HepG2 (cell line): Measurements from ENCODE around the gene CNTN4. TPM values are rescaled to one million over a fixed set of nuclear protein-coding genes. Genes with fewer than 3 reads are reported as not detected.

Experiments used
- ATAC-seq: fragments of 200-7000 bp; cut with Tn5 transposase; 3 replicates; pipeline ENCODE4 v1.9.1; 2020; ENCODE audit warnings: mild to moderate bottlenecking, moderate library complexity
- BruUV-seq: library from RNA; stranded (reverse); fragments of 400-500 nt; replicated peaks from 2 replicates; lab custom pipeline; 2021; lab: Mats Ljungman, UMichigan
- CTCF ChIA-PET: fragments of 300-600 bp; formaldehyde crosslinking; extraction: SDS; loops from one replicate; lab custom pipeline; 2021; ENCODE audit warnings: low total read pairs, inconsistent platforms, low intra/inter-chr PET ratio; lab: Yijun Ruan, JAX
- POLR2A ChIA-PET: fragments of 350-600 bp; sonication (Branson Sonifier 250); formaldehyde crosslinking; loops from one replicate; lab custom pipeline; 2020; ENCODE audit warnings: antibody characterized with exemption, inconsistent platforms; lab: Yijun Ruan, JAX
- DNase-seq: peaks from one replicate; pipeline ENCODE4 v3.0.0-alpha.2; 2015; ENCODE audit warnings: low spot score
- FAIRE-seq: peaks from 3 replicates; lab custom pipeline; 2011; peaks lifted over from hg19 to GRCh38; lab: Jason Lieb, UNC
- H2AFZ ChIP-seq: one replicate; pipeline ENCODE4 v1.6.1; 2011; ENCODE audit warnings: low read length, inconsistent platforms
- H3K27ac ChIP-seq: fragments of 300-600 bp; 3 replicates; pipeline ENCODE4 v1.8.0; 2011; ENCODE audit warnings: mixed run types, mild to moderate bottlenecking, mixed read lengths, low read length, inconsistent platforms; ENCODE audit not compliant: insufficient read depth; ENCODE audit errors: extremely low read length
- H3K27me3 ChIP-seq, 2 experiments: fragments of 200-600 bp in 1 of 2; 2 replicates in 1 of 2; 3 replicates in 1 of 2; pipeline versions ENCODE4 v1.6.0 to v1.8.0; 2011; ENCODE audit warnings: low read length in 2 of 2, mild to moderate bottlenecking in 2 of 2, moderate library complexity in 2 of 2, inconsistent platforms in 1 of 2; ENCODE audit not compliant: insufficient read depth in 2 of 2, control insufficient read depth in 1 of 2
- H3K36me3 ChIP-seq, 2 experiments: fragments of 200-600 bp in 1 of 2; replicated peaks in 1 of 2; 2 replicates in 1 of 2; 3 replicates in 1 of 2; pipeline versions ENCODE4 v1.5.1 to v1.8.0; 2011; ENCODE audit warnings: low read length in 2 of 2, inconsistent platforms in 1 of 2; ENCODE audit not compliant: insufficient read depth in 2 of 2, control insufficient read depth in 1 of 2
- H3K4me1 ChIP-seq: 2 replicates; pipeline ENCODE4 v1.5.1; 2012; ENCODE audit warnings: low read length, inconsistent platforms; ENCODE audit not compliant: insufficient read depth
- H3K4me2 ChIP-seq: 2 replicates; pipeline ENCODE4 v1.6.0; 2011; ENCODE audit warnings: low read depth, low read length, inconsistent platforms
- H3K4me3 ChIP-seq, 3 experiments: fragments of 200-600 bp in 1 of 3; sonication (generic), shearing (Covaris generic) in 1 of 3; replicated peaks in 1 of 3; 2 replicates each; pipeline ENCODE4 v1.5.1; 2011 to 2016; ENCODE audit warnings: low read length in 3 of 3, inconsistent platforms in 2 of 3, low read depth in 2 of 3, mild to moderate bottlenecking in 2 of 3, control low read depth in 1 of 3, mixed read lengths in 1 of 3; ENCODE audit not compliant: insufficient read depth in 1 of 3
- H3K79me2 ChIP-seq: one replicate; pipeline ENCODE4 v1.6.1; 2011; ENCODE audit warnings: low read length, inconsistent platforms; ENCODE audit not compliant: insufficient read depth
- H3K9ac ChIP-seq: 2 replicates; pipeline ENCODE4 v1.6.0; 2011; ENCODE audit warnings: mild to moderate bottlenecking, low read depth, low read length, inconsistent platforms; ENCODE audit not compliant: insufficient read depth
- H3K9me3 ChIP-seq: 2 replicates; pipeline ENCODE4 v1.5.1; 2012; ENCODE audit warnings: mild to moderate bottlenecking, low read length
- H4K20me1 ChIP-seq: 2 replicates; pipeline ENCODE4 v1.6.0; 2011; ENCODE audit warnings: inconsistent platforms, mild to moderate bottlenecking, low read length, moderate library complexity; ENCODE audit not compliant: insufficient read depth
- GATAD2A ChIP-seq: IDR thresholded peaks from 2 replicates; pipeline ENCODE4 v1.6.1; 2016
- HNRNPL ChIP-seq: fragments of 200-400 bp; formaldehyde crosslinking; IDR thresholded peaks from 2 replicates; pipeline ENCODE4 v1.6.1; 2017; ENCODE audit warnings: mild to moderate bottlenecking, low read depth, low read length
- PBX2 ChIP-seq: IDR thresholded peaks from 2 replicates; pipeline ENCODE4 v1.6.1; 2016; ENCODE audit warnings: control low read depth
- POGZ ChIP-seq: sonication (generic); formaldehyde crosslinking; IDR thresholded peaks from 2 replicates; pipeline ENCODE4 v1.4.0; 2020; ENCODE audit warnings: mild to moderate bottlenecking, missing genetic modification reagents
- REPIN1 ChIP-seq: sonication (generic); formaldehyde crosslinking; IDR thresholded peaks from 2 replicates; pipeline ENCODE4 v1.8.0; 2022; ENCODE audit warnings: missing genetic modification reagents, low read depth, mild to moderate bottlenecking, borderline replicate concordance
- ZBTB1 ChIP-seq: sonication (generic); formaldehyde crosslinking; IDR thresholded peaks from 2 replicates; pipeline ENCODE4 v1.4.0; 2020; ENCODE audit warnings: missing genetic modification reagents, borderline replicate concordance
- ZNF234 ChIP-seq: sonication (generic); formaldehyde crosslinking; conservative IDR thresholded peaks from 2 replicates; pipeline ENCODE4 v1.5.1; 2020; ENCODE audit warnings: mild to moderate bottlenecking, missing genetic modification reagents
- ZNF362 ChIP-seq: sonication (generic); formaldehyde crosslinking; IDR thresholded peaks from 2 replicates; pipeline ENCODE4 v1.4.0; 2020; ENCODE audit warnings: missing genetic modification reagents, mild to moderate bottlenecking, borderline replicate concordance
- ZNF503 ChIP-seq: sonication (generic); formaldehyde crosslinking; IDR thresholded peaks from 2 replicates; pipeline ENCODE4 v1.4.0; 2020; ENCODE audit warnings: missing genetic modification reagents
- ZNF552 ChIP-seq: sonication (generic); formaldehyde crosslinking; IDR thresholded peaks from 2 replicates; pipeline ENCODE4 v1.9.0; 2022; ENCODE audit warnings: missing genetic modification reagents, mild to moderate bottlenecking, borderline replicate concordance
- ZNF75D ChIP-seq: sonication (generic); formaldehyde crosslinking; IDR thresholded peaks from 2 replicates; pipeline ENCODE4 v1.8.1; 2023; ENCODE audit warnings: missing genetic modification reagents, mild to moderate bottlenecking, borderline replicate concordance
- whole genome bisulfite sequencing: methylation state at CpG from one replicate; pipeline ENCODE4 v1.1.6; 2017; ENCODE audit warnings: low lambda C conversion rate; 5-methylcytosine and 5-hydroxymethylcytosine counted together
- in situ Hi-C: cut with HindIII; loops from 2 replicates; pipeline ENCODE4 v1.10.0; 2017; ENCODE audit warnings: low pct_unique_long_range_greater_than_20kb; ENCODE audit not compliant: extremely low pct_ligation_motif_present
- intact Hi-C: fragments of 100-400 bp; cut with micrococcal nuclease; formaldehyde crosslinking; loops from one replicate; pipeline ENCODE4 v1.10.0; 2022; ENCODE audit not compliant: unreplicated experiment
- polyA plus RNA-seq, 8 experiments: library from polyadenylated mRNA; depleted of rRNA in 3 of 8; stranded (reverse) in 7 of 8; unstranded in 1 of 8; fragments of >200 nt; fragmentation: Illumina TruSeq in 4 of 8; extraction: Trizol in 4 of 8; gene quantifications; 2 replicates each; pipeline versions ENCODE4 v1.2.1 to v1.2.3, GENCODE V29; 2011 to 2016; ENCODE audit warnings: low read depth in 4 of 8, missing spikeins in 1 of 8, mixed read lengths in 1 of 8; ENCODE audit not compliant: insufficient read depth in 1 of 8
- total RNA-seq, 5 experiments: library from RNA; depleted of rRNA; stranded (reverse); fragments of >200 nt; fragmentation: Illumina TruSeq; extraction: Trizol; gene quantifications; 2 replicates each; pipeline ENCODE4 v1.2.3, GENCODE V29; 2016; ENCODE audit warnings: low read depth in 1 of 5
- TF ChIP-seq, protein P1 (sequence below): sonication (generic); formaldehyde crosslinking; IDR thresholded peaks from 2 replicates; pipeline ENCODE4 v1.5.1; 2020; ENCODE audit warnings: mild to moderate bottlenecking, moderate library complexity, missing genetic modification reagents
- TF ChIP-seq, protein P2 (sequence below): sonication (generic); formaldehyde crosslinking; IDR thresholded peaks from 2 replicates; pipeline ENCODE4 v1.5.1; 2020; ENCODE audit warnings: mild to moderate bottlenecking, missing genetic modification reagents, borderline replicate concordance

Gene CNTN4
- total and polyA plus RNA-seq, 2 of the 13 experiments (the other 11 are each of a cell fraction or from before 2014, with no cell fraction given), result 0.01 to 0.13 TPM

DNA sequence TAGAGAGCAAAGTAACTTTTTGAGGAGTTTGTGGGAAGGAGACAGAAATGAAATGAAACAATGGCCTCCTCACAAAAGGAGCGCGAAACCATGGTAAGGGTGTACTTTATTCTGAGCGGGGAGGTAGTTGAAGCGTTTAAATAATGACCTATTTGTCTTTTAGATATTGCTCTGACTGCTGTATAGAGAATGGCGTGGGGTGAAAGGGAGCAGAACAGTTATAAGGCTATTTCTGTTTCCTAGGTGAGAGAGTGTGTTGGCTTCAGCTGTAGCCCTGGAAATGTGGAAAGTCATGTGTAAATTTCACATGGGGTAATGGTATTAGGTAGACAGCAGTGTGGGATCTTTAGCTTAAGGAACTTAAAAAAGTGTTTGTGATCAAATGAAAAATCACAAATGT lies 54.9 kb downstream of the CNTN4 start:
- Histone ChIP-seq H3K9ac (no peak overlapping the region), H3K4me2 (no peak overlapping the region), H3K79me2 (no peaks in the 10 kb centered on the region), H3K4me1 (no peaks in the 10 kb centered on the region), H3K9me3 (no peaks in the 10 kb centered on the region; the same call in 1 of the 2 replicates), H3K27me3 (no peaks in the 10 kb centered on the region), H3K4me3 (no peak overlapping the region), H3K27ac (no peak overlapping the region), H3K36me3 (no peaks in the 10 kb centered on the region), H2AFZ (no peak overlapping the region), H4K20me1 (no peaks in the 10 kb centered on the region)
- WGBS, result 40% methylated on average over 5 of the region's 5 CpGs
- no TSS peak for BruUV-seq
- intact Hi-C loops, result no loop called here
- ChIA-PET CTCF (no interaction called here), POLR2A (no interaction called here)
- no peak for ATAC-seq
- no peak for DNase-seq
- in situ Hi-C loops, result no loop called here
- FAIRE-seq, result no peak
- TF ChIP-seq, protein P1, sequence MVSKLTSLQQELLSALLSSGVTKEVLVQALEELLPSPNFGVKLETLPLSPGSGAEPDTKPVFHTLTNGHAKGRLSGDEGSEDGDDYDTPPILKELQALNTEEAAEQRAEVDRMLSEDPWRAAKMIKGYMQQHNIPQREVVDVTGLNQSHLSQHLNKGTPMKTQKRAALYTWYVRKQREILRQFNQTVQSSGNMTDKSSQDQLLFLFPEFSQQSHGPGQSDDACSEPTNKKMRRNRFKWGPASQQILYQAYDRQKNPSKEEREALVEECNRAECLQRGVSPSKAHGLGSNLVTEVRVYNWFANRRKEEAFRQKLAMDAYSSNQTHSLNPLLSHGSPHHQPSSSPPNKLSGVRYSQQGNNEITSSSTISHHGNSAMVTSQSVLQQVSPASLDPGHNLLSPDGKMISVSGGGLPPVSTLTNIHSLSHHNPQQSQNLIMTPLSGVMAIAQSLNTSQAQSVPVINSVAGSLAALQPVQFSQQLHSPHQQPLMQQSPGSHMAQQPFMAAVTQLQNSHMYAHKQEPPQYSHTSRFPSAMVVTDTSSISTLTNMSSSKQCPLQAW (CRISPR knock-in tag), result no peak
- TF ChIP-seq REPIN1 (CRISPR knock-in tag) (no peak), HNRNPL (no peak), ZNF503 (no peak), ZNF362 (CRISPR knock-in tag) (no peak), POGZ (CRISPR knock-in tag) (no peak), ZNF552 (CRISPR knock-in tag) (no peak), ZBTB1 (CRISPR knock-in tag) (no peak), PBX2 (CRISPR knock-in tag) (no peak), ZNF234 (CRISPR knock-in tag) (no peak), ZNF75D (no peak), GATAD2A (CRISPR knock-in tag) (no peak)
- TF ChIP-seq, protein P2, sequence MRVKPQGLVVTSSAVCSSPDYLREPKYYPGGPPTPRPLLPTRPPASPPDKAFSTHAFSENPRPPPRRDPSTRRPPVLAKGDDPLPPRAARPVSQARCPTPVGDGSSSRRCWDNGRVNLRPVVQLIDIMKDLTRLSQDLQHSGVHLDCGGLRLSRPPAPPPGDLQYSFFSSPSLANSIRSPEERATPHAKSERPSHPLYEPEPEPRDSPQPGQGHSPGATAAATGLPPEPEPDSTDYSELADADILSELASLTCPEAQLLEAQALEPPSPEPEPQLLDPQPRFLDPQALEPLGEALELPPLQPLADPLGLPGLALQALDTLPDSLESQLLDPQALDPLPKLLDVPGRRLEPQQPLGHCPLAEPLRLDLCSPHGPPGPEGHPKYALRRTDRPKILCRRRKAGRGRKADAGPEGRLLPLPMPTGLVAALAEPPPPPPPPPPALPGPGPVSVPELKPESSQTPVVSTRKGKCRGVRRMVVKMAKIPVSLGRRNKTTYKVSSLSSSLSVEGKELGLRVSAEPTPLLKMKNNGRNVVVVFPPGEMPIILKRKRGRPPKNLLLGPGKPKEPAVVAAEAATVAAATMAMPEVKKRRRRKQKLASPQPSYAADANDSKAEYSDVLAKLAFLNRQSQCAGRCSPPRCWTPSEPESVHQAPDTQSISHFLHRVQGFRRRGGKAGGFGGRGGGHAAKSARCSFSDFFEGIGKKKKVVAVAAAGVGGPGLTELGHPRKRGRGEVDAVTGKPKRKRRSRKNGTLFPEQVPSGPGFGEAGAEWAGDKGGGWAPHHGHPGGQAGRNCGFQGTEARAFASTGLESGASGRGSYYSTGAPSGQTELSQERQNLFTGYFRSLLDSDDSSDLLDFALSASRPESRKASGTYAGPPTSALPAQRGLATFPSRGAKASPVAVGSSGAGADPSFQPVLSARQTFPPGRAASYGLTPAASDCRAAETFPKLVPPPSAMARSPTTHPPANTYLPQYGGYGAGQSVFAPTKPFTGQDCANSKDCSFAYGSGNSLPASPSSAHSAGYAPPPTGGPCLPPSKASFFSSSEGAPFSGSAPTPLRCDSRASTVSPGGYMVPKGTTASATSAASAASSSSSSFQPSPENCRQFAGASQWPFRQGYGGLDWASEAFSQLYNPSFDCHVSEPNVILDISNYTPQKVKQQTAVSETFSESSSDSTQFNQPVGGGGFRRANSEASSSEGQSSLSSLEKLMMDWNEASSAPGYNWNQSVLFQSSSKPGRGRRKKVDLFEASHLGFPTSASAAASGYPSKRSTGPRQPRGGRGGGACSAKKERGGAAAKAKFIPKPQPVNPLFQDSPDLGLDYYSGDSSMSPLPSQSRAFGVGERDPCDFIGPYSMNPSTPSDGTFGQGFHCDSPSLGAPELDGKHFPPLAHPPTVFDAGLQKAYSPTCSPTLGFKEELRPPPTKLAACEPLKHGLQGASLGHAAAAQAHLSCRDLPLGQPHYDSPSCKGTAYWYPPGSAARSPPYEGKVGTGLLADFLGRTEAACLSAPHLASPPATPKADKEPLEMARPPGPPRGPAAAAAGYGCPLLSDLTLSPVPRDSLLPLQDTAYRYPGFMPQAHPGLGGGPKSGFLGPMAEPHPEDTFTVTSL (CRISPR knock-in tag), result no peak
